NCI-H1436 (cell line): ENCODE data around the gene SLC26A1.
"Not testable (repeated sequence)": the region's sequence is repeated elsewhere in the genome, so short reads cannot be mapped to it uniquely, and the experiment has no call there.

Experiments used
- DNase-seq: peaks from one replicate; lab custom pipeline; 2025; lab: John Stamatoyannopoulos, UW

Gene SLC26A1

GRCh38 chr4:985123-985830 lies 7.9 kb downstream of the SLC26A1 start:
- no peak for DNase-seq

DNA sequence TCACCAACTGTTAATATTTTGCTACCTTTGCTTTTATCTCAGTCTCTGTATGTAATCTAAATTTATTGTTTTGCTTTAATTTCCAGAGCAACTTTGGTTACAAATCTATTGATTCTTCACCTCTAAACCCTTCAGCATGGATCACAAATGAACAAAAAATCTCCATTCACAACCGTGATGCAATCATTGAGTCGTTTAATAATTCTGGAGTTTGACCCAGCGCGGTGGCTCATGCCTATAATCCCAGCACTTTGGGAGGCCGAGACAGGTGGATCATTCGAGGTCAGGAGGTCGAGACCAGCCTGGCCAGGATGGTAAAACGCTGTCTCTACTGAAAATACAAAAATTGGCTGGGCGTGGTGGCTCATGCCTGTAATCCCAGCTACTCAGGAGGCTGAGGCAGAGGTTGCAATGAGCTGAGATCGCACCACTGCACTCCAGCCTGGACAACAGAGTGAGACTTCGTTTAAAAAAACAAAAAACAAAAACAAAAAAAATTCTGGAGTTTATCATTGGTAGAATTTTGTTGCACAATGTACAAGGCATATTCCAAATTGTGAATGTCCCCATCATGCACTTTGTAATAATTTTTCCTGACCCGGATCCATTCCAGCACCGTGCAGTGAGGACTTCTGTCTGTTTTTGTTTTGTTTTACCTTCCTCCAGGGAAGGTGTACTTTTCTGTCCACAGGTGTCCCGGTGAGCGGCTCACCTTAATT lies 8.7 kb downstream of the SLC26A1 start:
- DNase-seq = no peak

DNA sequence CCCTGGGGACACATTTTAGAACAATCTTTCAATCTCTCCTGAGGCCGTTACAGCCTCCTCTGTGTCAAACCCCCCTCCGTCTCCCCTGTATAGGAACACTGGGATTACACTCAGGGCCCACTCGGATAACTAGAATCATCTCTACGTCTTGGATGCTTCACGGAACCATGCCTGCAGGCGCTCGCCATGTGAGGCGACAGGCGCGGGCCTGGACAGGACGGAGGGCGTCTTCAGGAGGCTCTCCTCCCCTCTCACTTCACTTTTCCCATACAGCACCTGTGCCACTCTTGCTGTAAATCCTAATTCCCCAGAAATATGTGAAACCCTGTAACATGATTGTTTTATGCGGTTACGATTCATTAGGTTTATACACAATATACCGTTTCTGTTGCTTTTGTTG lies 10.4 kb downstream of the SLC26A1 start:
- DNase-seq = no peak

DNA sequence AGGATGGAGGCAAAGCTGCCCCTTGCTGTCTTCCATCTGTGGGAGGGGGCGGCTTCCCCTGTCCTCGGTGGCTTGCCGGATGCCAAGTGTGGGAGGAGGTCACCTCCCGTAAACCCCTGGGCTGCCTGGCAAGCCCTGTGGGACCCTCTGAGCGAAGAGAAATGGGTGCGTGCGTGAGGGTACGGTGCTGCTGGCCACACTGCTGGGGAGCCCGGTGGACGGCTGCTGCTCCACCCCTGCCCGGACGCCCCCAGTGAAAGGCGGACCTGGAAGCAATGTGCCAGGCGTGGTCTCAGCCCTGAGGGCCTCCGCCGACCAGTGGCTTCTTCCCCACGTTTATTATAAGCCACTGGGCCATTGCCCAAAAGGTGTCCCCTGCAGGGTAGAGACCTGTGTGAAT lies 10.9 kb downstream of the SLC26A1 start:
- no peak for DNase-seq

GRCh38 chr4:978957-979701 lies 14.1 kb downstream of the SLC26A1 start:
- no peak for DNase-seq

- DNase-seq = not testable (repeated sequence)
These were observed 17.2 kb downstream of the SLC26A1 start for GRCh38 chr4:976016-976415.

GRCh38 chr4:974668-975067 lies 18.5 kb downstream of the SLC26A1 start:
- no peak for DNase-seq

GRCh38 chr4:973431-974397 lies 19.5 kb downstream of the SLC26A1 start, which contains the start of gene DGKQ:
Gene DGKQ, minus strand, starts transcription at chr4:973569. Its CDS starts 87 bp downstream, at chr4:973482.
- peak; percentile 50 for DNase-seq

DNA sequence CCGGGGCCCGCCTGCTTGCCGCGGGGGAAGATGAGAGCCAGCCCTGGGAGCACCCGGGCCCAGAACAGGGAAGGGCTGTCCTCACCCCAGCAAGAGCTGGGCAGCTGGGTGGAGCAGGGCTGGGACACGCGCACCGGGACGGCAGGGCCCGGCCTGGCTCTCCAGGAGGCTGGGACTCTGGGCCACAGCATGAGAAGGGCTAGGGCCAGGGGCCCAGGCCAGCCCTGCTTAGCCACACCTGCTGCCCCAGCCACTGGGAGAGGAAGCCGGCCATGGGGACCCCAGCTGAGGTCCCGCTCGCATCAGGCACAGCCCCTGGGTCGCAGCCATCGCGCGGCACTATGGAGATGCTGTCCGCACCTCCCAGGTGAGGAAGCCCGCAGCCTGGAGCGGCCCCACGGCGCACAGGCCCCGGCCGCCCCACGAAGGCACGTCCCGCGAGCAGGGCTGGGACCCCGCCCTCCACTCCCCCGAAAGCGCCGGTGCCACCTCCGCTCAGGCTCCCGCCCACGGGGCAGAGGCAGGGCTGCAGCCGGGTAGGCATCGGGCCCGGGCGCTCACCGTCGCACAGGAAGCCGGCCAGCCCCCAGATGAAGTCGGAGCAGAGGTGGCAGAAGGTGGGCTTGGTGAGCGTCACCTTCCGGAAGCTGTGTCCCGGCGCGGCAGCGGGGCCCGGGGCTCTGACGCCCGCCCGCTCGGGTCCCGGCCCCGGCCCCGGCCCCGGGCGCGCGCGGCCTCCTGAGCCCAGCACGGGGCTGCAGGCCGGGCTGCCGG lies 20.4 kb downstream of the SLC26A1 start:
- DNase-seq = no peak

GRCh38 chr4:971666-972500 lies 21.3 kb downstream of the SLC26A1 start:
- DNase-seq = no peak

GRCh38 chr4:970854-971520 lies 22.2 kb downstream of the SLC26A1 start:
- DNase-seq = no peak

DNA sequence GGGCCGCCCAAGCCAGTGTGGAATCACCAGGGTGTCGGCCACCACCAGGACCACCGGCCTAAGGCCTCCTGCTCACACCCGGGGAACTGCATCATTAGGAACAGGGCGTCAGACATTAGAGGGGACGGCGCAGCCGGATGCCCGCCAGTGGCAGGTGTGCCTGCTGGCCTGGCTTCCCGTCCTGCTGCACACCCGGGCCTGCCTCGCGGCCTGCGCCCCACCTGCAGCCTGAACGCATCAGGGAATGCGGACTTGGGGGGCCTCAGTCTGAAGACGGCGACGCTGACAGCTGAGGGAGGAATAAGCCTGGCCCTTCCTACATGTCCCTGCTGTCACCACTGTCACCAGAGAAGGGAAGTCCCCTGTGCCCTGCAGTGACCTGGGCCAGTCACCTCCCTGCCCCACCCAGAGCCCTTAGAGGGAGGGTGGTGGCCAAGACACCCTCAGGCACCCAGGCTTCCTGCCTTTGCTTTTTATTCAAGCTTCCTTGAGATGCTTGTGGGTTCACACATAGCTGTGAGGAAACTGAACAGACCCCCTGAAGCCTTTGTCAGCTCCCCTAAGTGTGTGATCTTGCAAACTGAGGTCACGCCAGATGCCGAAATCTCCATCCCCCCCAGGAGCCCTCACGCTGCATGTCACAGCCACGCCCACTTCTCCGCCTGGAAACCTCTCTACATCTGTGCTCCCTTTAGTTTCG lies 23.0 kb downstream of the SLC26A1 start:
- no peak for DNase-seq

- no peak for DNase-seq
These were observed 24.4 kb downstream of the SLC26A1 start for GRCh38 chr4:968621-969394.

GRCh38 chr4:968221-968620 lies 25.0 kb downstream of the SLC26A1 start:
- DNase-seq = no peak

DNA sequence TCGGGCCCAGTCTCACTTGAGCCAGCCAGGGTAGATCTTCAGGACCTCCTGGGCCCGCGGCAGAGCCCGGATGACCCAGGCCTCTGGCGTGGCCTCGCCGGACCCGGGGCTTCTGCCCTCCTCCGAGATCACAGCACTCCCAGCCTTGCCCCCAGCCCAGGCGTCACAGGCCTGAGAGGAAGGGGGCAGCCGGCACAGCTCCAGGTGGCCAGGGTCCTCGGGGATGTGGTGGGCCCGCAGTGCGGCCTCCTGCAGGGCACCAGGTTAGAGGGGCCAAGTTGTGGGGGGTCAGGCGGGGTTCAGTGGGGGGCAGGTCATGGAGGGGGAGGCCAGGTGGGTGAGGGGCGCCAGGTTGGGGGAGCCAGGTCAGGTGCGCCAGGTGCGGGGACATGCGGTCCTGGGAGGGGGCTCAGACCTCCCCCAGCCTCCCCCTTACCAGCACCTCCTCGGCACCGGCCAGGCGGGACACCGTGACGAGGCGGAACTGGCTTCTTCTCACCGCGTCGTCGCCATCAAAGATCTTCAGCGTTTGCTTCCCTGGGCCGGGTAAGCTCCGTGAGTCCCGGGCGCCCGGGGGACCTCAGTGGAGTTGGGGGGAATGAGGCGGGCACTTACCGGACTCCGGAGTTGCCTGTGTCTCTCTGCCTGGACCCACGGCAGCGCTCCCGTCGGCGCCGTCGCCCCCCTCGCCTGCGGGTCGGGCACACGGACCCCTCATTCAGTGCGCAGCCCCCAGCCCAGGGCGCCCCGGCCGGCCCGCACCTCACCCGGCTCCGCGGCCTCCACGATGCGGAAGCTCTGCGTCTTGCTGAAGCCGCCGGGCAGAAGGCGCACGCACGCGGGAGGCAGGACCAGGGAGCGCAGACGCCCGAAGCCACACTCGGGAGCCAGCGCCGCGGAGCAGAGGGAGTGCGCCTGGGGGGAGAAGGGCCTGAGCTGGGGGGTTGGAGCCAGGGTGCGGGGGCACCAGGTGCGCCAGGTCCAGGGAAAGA lies 25.8 kb downstream of the SLC26A1 start:
- DNase-seq = no peak

DNA sequence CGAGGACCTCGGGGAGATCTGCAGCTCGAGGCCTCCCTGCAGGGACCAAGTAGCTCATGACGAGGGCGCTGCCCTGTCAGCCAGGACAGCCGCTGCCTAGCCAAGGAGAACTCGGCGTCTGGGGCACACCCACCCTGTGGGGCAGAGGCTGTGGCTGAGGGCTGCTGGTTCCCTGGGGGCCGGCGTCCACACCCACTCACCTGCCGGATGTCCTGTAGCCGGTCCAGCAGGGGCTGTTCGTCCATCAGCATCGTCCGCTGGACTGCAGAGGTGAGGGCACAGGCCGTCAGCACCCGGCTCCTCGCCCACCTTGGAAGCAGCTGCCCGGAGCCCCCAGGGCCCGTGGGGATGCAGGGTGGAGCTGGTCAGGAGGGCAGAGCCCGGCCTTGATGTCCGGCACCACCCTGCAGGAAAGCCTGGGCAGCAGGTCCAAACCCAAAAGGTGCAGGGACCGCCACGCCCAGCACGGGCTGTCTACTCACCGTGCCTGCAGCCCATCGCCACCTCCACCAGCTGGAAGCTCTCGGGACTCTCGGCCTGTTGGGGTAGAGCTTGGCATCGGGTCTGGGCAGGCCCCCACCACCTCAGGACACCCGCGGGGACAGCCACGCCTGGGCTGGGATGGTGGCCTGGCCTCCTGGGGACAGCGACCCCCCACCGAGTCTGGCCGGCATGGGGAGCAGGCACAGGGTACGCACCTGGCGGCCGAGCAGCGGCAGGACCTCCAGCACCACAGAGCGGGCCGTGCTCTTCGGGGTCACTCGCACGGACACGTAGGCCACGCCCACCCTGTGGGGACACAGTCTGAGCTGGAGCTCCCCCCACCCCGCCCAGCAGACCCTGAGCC lies 26.7 kb downstream of the SLC26A1 start:
- no peak for DNase-seq
